ENCODE measurements around the gene SIX6. TPM values are rescaled to one million over a fixed set of nuclear protein-coding genes. Genes with fewer than 3 reads are reported as not detected.
A peak's percentile ranks its signal among the peaks of the same experiment; 100 is the strongest.

SIX6 gene
- total RNA-seq, 1 donor from 2014 or later: not detected

- H3K27me3 Mint-ChIP-seq: peaks cover 95% of the 10 kb centered on the region
- TF ChIP-seq CTCF (conservative IDR thresholded peaks at IDR 0.05): no peak
- H3K36me3 Mint-ChIP-seq: peaks cover 3% of the 10 kb centered on the region
- peak overlapping the region; percentile 81 for H3K4me3 Mint-ChIP-seq
- H3K9me3 Mint-ChIP-seq: no peaks in the 10 kb centered on the region
- no peak for DNase-seq (ENCODE audit: extremely low spot score, unreplicated experiment)
- peaks cover 8% of the 10 kb centered on the region for H3K4me1 Mint-ChIP-seq (ENCODE audit: unreplicated experiment)
- no peak overlapping the region for H3K27ac Mint-ChIP-seq
Measured at GRCh38 chr14:60515511-60516289, 6.8 kb downstream of the SIX6 start.

DNA sequence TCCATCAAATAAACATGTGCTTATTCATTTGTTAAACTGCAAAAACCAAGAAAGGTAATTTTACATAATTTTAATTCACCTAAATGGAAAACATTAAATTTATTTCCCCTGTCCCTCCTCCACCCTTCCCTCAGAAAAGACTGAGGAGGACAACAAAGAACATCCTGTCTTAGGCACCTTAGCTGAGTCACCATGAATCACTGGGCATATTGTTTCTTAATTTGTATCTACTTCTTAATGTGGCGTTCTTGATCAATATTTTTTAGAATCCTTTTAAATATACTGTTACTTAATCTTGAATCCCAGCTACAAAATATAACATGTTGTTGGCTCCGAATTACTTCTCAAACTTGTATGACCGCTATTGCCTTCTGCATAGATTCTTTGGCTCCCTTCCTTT is 23.5 kb downstream of the SIX6 start:
- Mint-ChIP-seq H3K27ac (no peak overlapping the region), H3K27me3 (peaks cover 23% of the 10 kb centered on the region), H3K36me3 (no peaks in the 10 kb centered on the region), H3K9me3 (no peaks in the 10 kb centered on the region), H3K4me3 (no peak overlapping the region), H3K4me1 (ENCODE audit: unreplicated experiment) (no peaks in the 10 kb centered on the region)
- TF ChIP-seq CTCF (conservative IDR thresholded peaks at IDR 0.05): no peak
- no peak for DNase-seq (ENCODE audit: extremely low spot score, unreplicated experiment)

GRCh38 chr14:60537663-60538062 is 28.7 kb downstream of the SIX6 start:
- H3K36me3 Mint-ChIP-seq: no peaks in the 10 kb centered on the region
- no peak for TF ChIP-seq CTCF (conservative IDR thresholded peaks at IDR 0.05)
- no peak overlapping the region for H3K4me3 Mint-ChIP-seq
- DNase-seq (ENCODE audit: extremely low spot score, unreplicated experiment): no peak
- no peaks in the 10 kb centered on the region for H3K4me1 Mint-ChIP-seq (ENCODE audit: unreplicated experiment)
- H3K27ac Mint-ChIP-seq: no peak overlapping the region
- H3K27me3 Mint-ChIP-seq: peaks cover 10% of the 10 kb centered on the region
- no peaks in the 10 kb centered on the region for H3K9me3 Mint-ChIP-seq

DNA sequence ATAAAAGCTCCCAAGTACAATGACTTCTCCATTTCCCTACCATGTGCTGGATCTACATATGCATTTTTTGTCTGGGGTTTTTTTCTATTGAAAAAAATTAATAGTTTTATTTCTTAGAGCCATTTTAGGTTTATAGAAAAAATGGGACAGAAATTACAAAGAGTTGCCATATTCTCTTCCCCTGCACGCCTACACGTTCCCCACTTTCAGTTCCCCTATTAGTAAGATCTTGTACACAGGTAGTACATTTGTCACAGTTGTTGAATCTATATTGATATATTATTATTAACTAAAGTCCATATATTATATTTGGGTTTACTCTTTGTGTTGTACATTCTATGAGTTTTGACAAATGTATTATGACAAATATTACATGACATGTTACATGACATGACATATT is 35.7 kb downstream of the SIX6 start:
- Mint-ChIP-seq H3K4me1 (ENCODE audit: unreplicated experiment) (no peaks in the 10 kb centered on the region), H3K27ac (no peak overlapping the region), H3K9me3 (no peaks in the 10 kb centered on the region), H3K4me3 (no peak overlapping the region), H3K27me3 (peaks cover 23% of the 10 kb centered on the region), H3K36me3 (no peaks in the 10 kb centered on the region)
- no peak for TF ChIP-seq CTCF (conservative IDR thresholded peaks at IDR 0.05)
- DNase-seq (ENCODE audit: extremely low spot score, unreplicated experiment): no peak

- TF ChIP-seq CTCF (conservative IDR thresholded peaks at IDR 0.05): no peak
- Mint-ChIP-seq H3K4me3 (no peak overlapping the region), H3K27ac (no peak overlapping the region)
Measured at GRCh38 chr14:60553808-60554207, 44.9 kb downstream of the SIX6 start.

More at GRCh38 chr14:60553808-60554207, 44.9 kb downstream of the SIX6 start:
- DNase-seq (ENCODE audit: extremely low spot score, unreplicated experiment): no peak
- Mint-ChIP-seq H3K4me1 (ENCODE audit: unreplicated experiment) (no peaks in the 10 kb centered on the region), H3K27me3 (peaks cover 9% of the 10 kb centered on the region), H3K36me3 (no peaks in the 10 kb centered on the region), H3K9me3 (no peaks in the 10 kb centered on the region)

Measured in type B pancreatic cell (in vitro differentiated cells).